ENCODE data around the gene GTF2H1.

- no peak for TF ChIP-seq EZH2 (IDR thresholded peaks at IDR 0.05)
- no peak for TF ChIP-seq POLR2AphosphoS5 (IDR thresholded peaks at IDR 0.05; ENCODE audit: borderline replicate concordance, low read depth, low read length)
- no peak for TF ChIP-seq FOXP2 (optimal IDR thresholded peaks at IDR 0.05; ENCODE audit: control extremely low read depth, extremely low read length, insufficient read depth)
Measured at GRCh38 chr11:18313965-18314763, 8.2 kb upstream of the GTF2H1 start.

Measured in SK-N-MC (cell line).